Measurements from ENCODE around the gene NELFCD.

GRCh38 chr20:58965270-58966064 lies 15.6 kb upstream of the NELFCD start:
- TF ChIP-seq CTCF (IDR thresholded peaks at IDR 0.05; ENCODE audit: low read length): no peak
- TF ChIP-seq EZH2 (optimal IDR thresholded peaks at IDR 0.05; ENCODE audit: low read depth, low read length): no peak
- no peak for TF ChIP-seq EZH2phosphoT487 (IDR thresholded peaks at IDR 0.05; ENCODE audit: low read length)
